ENCODE results near the gene MED15. TPM values are rescaled to one million over a fixed set of nuclear protein-coding genes. Genes with fewer than 3 reads are reported as not detected.

Gene MED15
- total and polyA plus RNA-seq, 2 of the 4 experiments (the other 2 are of a cell fraction), result 19.0 to 68.8 TPM

GRCh38 chr22:20528405-20528978, 21.1 kb downstream of the MED15 start (continued):
- TF ChIP-seq CEBPB (IDR thresholded peaks at IDR 0.05; ENCODE audit: low read depth, low read length) (no peak), SMC3 (IDR thresholded peaks at IDR 0.05; ENCODE audit: low read depth, low read length) (no peak), POLR2A (IDR thresholded peaks at IDR 0.05; ENCODE audit: low read depth, low read length) (no peak), FOS (IDR thresholded peaks at IDR 0.05; ENCODE audit: low read depth, low read length) (no peak), ELK1 (IDR thresholded peaks at IDR 0.05; ENCODE audit: borderline replicate concordance, low read depth, low read length) (no peak)

Data from IMR-90 (cell line).